ENCODE results near the gene CDR2L. TPM values are rescaled to one million over a fixed set of nuclear protein-coding genes. Genes with fewer than 3 reads are reported as not detected.
"Not testable (repeated sequence)": the region's sequence is repeated elsewhere in the genome, so short reads cannot be mapped to it uniquely, and the experiment has no call there.

CDR2L gene
- total and polyA plus RNA-seq, 8 donors = 4.4 to 78.8 (median 10.9) TPM

DNA sequence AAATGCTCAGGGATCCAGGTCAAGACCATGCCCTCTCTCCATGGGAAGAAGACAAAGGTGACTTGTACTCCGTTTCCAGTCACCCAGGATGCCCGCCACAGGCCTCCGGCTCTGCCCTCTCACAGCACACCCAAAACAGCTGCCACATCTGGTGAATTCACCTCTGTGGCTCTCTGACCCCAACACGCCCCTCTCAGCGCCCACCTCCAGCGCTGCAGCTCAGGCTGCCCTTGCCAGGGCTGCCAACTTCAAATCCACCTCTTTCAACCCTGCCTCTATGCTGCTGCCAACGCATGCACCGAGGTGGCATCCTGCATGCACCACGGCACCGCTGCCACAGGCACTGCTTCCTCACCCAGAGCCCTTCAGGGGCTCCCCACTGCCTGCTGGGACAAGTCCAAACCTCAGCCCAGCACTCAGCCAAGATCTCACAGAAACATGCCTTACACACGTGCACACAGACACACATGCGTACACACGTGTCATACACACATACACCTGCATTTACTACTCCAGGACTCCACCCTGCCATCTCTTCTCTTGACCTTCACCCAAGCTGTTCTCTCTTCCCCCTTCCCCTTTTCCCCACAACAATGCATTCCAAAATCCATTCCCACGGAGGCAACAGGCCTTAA is 22.3 kb upstream of the CDR2L start:
- H3K4me3 ChIP-seq = no peak overlapping the region
- no peak for DNase-seq
- H3K9me3 ChIP-seq = no peaks in the 10 kb centered on the region
- no peaks in the 10 kb centered on the region for H3K27me3 ChIP-seq
- 42 to 59% (median 51%) methylated on average over 13 to 14 of the region's 14 CpGs for WGBS, 5 donors
- peaks cover 27 to 60% (median 52%) of the 10 kb centered on the region in 4 donors for H3K4me1 ChIP-seq
- peak overlapping the region in 1 of 5 donors; percentile 14 for H3K27ac ChIP-seq
- TF ChIP-seq, protein P1, sequence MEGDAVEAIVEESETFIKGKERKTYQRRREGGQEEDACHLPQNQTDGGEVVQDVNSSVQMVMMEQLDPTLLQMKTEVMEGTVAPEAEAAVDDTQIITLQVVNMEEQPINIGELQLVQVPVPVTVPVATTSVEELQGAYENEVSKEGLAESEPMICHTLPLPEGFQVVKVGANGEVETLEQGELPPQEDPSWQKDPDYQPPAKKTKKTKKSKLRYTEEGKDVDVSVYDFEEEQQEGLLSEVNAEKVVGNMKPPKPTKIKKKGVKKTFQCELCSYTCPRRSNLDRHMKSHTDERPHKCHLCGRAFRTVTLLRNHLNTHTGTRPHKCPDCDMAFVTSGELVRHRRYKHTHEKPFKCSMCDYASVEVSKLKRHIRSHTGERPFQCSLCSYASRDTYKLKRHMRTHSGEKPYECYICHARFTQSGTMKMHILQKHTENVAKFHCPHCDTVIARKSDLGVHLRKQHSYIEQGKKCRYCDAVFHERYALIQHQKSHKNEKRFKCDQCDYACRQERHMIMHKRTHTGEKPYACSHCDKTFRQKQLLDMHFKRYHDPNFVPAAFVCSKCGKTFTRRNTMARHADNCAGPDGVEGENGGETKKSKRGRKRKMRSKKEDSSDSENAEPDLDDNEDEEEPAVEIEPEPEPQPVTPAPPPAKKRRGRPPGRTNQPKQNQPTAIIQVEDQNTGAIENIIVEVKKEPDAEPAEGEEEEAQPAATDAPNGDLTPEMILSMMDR (IDR thresholded peaks at IDR 0.05) = no peak
- no peak for TF ChIP-seq POLR2AphosphoS5 (IDR thresholded peaks at IDR 0.05)
- TF ChIP-seq POLR2A (IDR thresholded peaks at IDR 0.05) = no peak
- TF ChIP-seq EP300 (IDR thresholded peaks at IDR 0.05) = no peak
- H3K36me3 ChIP-seq = peaks cover 6 to 39% (median 30%) of the 10 kb centered on the region in 4 donors
- intact Hi-C loops (cut with DNase I; ENCODE audit: low total_unique reads) = no loop called here

DNA sequence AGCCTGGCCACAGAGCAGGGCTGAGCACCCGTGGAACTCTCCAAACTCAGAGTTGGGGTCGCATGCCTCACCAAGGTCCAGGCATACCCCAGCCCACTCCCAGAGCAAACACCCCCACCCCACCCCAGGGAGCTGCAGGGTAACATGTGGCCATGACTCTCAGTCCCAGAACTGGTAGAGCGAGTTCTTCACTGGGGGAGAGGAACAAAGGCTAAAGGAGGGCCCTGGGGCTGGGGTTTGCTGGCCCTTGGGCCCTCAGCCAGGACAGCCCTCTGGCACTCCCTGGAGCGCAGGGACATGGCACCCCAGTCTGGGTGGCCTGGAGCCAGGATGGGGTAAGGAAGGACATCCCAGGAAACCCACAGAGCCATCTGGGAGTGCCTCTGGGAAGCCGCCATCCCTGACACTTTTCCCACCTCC is 19.1 kb upstream of the CDR2L start:
- H3K9me3 ChIP-seq = no peaks in the 10 kb centered on the region
- no peak overlapping the region for H3K4me3 ChIP-seq
- peak overlapping the region; percentile 64 to 90 (median 81) for H3K27ac ChIP-seq
- peaks cover 0 to 10% (median 7%) of the 10 kb centered on the region in 4 donors for H3K36me3 ChIP-seq
- H3K27me3 ChIP-seq = peaks cover 0 to 30% (median 9%) of the 10 kb centered on the region in 3 donors
- TF ChIP-seq POLR2AphosphoS5 (IDR thresholded peaks at IDR 0.05) (peak in 2 of 3 donors; percentile 50 to 53), POLR2A (IDR thresholded peaks at IDR 0.05) (no peak)
- intact Hi-C loops (cut with DNase I; ENCODE audit: low total_unique reads) = no loop called here
- 27 to 64% (median 40%) methylated on average over 3 to 5 of the region's 5 CpGs for WGBS, 5 donors
- H3K4me1 ChIP-seq = peaks cover 27 to 78% (median 68%) of the 10 kb centered on the region in 4 donors
- DNase-seq = peak; percentile 88

DNA sequence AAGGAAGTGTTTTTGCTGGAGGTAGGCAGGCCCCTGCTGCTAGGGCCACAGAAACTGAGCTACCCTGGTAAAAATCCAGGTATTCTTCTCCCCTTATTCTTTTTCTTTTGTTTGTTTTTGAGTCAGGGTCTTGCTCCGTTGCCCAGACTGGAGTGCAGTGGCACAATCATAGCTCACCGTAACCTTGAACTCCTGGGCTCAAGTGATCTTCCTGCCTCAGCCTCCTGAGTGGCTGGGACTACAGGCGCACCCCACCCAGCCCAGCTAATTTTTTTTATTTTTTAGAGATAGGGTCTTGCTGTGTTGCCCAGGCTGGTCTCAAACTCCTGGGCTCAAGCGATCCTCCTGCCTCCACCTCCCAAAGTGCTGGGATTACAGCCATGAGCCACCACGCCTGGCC is 17.9 kb upstream of the CDR2L start:
- H3K27ac ChIP-seq = peak overlapping the region; percentile 7 to 90 (median 71)
- H3K4me1 ChIP-seq = peaks cover 32 to 82% (median 74%) of the 10 kb centered on the region in 4 donors
- H3K36me3 ChIP-seq; H3K9me3 ChIP-seq; H3K4me3 ChIP-seq; intact Hi-C loops (cut with DNase I; ENCODE audit: low total_unique reads); DNase-seq: not testable (repeated sequence)
- WGBS, 5 donors = 57 to 82% (median 67%) methylated on average over 5 of the region's 5 CpGs
- peaks cover 0 to 41% (median 11%) of the 10 kb centered on the region in 3 donors for H3K27me3 ChIP-seq

DNA sequence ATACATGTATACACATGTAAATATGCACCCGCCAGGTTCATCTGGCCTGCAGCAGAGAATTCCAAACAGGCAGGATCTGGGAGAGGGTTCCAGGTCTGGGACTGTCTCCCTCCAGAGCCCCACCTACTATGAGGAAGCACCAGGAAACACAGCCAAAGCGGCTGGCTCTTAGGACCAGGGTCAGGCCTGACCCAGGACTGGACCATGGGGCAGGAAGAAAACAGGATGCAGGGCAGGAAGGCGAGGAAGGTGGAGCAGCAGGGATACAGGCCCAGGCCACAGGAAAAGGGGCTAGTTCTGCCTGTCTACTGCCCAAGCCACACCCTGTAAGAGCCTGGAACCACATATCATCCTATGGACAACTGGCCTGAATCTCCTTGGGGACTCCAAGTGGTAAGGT is 17.0 kb upstream of the CDR2L start:
- Histone ChIP-seq H3K27ac (peak overlapping the region; percentile 87 to 99 (median 91)), H3K9me3 (no peaks in the 10 kb centered on the region), H3K36me3 (no peaks in the 10 kb centered on the region), H3K4me1 (peaks cover 27 to 80% (median 67%) of the 10 kb centered on the region in 4 donors), H3K4me3 (peak overlapping the region; percentile 58 to 85 (median 70)), H3K27me3 (peaks cover 0 to 48% (median 12%) of the 10 kb centered on the region in 3 donors)
- no peak for TF ChIP-seq POLR2A (IDR thresholded peaks at IDR 0.05)
- TF ChIP-seq POLR2AphosphoS5 (IDR thresholded peaks at IDR 0.05) = no peak
- no peak for TF ChIP-seq EP300 (IDR thresholded peaks at IDR 0.05)
- TF ChIP-seq, protein P1 (IDR thresholded peaks at IDR 0.05) = no peak
- DNase-seq = no peak
- intact Hi-C loops (cut with DNase I; ENCODE audit: low total_unique reads) = no loop called here
- 26 to 59% (median 39%) methylated on average over 3 of the region's 3 CpGs for WGBS, 5 donors

DNA sequence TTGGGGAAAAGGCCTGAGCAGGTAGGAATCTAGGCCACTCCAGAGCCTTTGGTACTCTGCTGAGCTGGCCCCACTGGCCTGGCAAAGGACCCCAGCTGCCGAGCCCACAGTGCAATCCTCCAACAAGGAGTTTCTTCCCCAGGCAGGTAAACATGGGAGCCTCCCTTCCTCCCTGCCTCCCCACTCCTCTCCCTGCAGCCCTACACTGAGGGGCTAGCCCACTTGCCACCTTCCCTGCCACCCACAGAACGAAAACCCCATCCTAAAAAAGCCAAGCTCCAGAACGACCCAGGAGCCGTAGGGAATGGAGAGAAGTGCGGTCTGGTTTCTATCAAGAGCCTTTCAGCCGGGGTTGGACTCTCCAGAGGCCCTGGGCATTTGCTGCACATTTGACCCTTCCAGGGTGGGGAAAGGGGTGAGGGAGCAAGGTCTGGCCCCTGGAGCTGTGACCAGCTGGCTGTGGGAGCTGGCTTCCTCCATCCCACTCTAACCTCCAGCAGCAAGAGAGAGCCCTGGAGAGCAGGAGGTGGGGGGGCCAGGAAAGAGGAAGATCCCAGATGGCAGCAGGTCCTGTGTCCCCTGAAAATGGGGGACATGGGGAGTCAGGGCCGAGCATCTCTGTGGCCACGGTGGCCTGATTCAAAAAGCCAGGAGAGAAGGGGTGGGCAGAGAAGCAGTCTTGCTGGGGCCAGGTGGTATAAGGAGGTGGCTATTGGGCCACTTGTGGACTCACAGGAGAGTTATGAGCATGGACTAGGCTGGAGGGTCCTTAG is 16.2 kb upstream of the CDR2L start:
- Histone ChIP-seq H3K27me3 (peaks cover 0 to 50% (median 12%) of the 10 kb centered on the region in 3 donors), H3K4me1 (peaks cover 27 to 77% (median 65%) of the 10 kb centered on the region in 4 donors), H3K27ac (peak overlapping the region; percentile 87 to 99 (median 91)), H3K4me3 (peak overlapping the region; percentile 58 to 85 (median 70)), H3K9me3 (no peaks in the 10 kb centered on the region), H3K36me3 (no peaks in the 10 kb centered on the region)
- 30 to 54% (median 52%) methylated on average over 8 of the region's 8 CpGs for WGBS, 5 donors
- TF ChIP-seq POLR2AphosphoS5 (IDR thresholded peaks at IDR 0.05) (no peak), EP300 (IDR thresholded peaks at IDR 0.05) (no peak), POLR2A (IDR thresholded peaks at IDR 0.05) (no peak)
- TF ChIP-seq, protein P1 (IDR thresholded peaks at IDR 0.05) = no peak
- intact Hi-C loops (cut with DNase I; ENCODE audit: low total_unique reads) = no loop called here
- no peak for DNase-seq

Measured in stomach (tissue), 9 donors.